Kidney (tissue), 14 donors: ENCODE data around the gene ARHGAP26. TPM values are rescaled to one million over a fixed set of nuclear protein-coding genes. Genes with fewer than 3 reads are reported as not detected.

Experiments used
- DNase-seq, 5 donors: peaks; one replicate each; pipeline ENCODE4 v3.0.0-alpha.2; 2013 to 2020
- FAIRE-seq: peaks from 2 replicates; lab custom pipeline; 2012; peaks lifted over from hg19 to GRCh38; lab: Jason Lieb, UNC
- H3K27ac ChIP-seq, 2 donors: one replicate each; pipeline ENCODE4 v1.7.0; 2013; ENCODE audit warnings: low read depth in 2 of 2, low read length in 2 of 2, inconsistent platforms in 1 of 2
- H3K27me3 ChIP-seq: one replicate; pipeline ENCODE4 v1.7.1; 2013; ENCODE audit warnings: low read length, inconsistent platforms; ENCODE audit not compliant: control insufficient read depth, insufficient read depth
- H3K36me3 ChIP-seq, 3 donors: one replicate each; pipeline versions ENCODE4 v1.7.0 to v1.7.1; 2013; ENCODE audit warnings: low read length in 3 of 3, control low read depth in 1 of 3, inconsistent platforms in 1 of 3; ENCODE audit not compliant: insufficient read depth in 3 of 3, control insufficient read depth in 2 of 3
- H3K4me1 ChIP-seq, 3 donors: one replicate each; pipeline versions ENCODE4 v1.7.0 to v1.7.1; 2013; ENCODE audit warnings: low read length in 3 of 3, inconsistent platforms in 1 of 3, low read depth in 1 of 3; ENCODE audit not compliant: control insufficient read depth in 2 of 3, insufficient read depth in 2 of 3
- H3K4me3 ChIP-seq, 3 donors: one replicate each; pipeline versions ENCODE4 v1.7.0 to v1.8.1; 2013; ENCODE audit warnings: low read length in 3 of 3, control low read depth in 1 of 3, inconsistent platforms in 1 of 3
- H3K9ac ChIP-seq, 3 donors: one replicate each; pipeline versions ENCODE4 v1.7.0 to v1.7.1; 2013; ENCODE audit warnings: low read length in 3 of 3, control low read depth in 1 of 3, inconsistent platforms in 1 of 3
- H3K9me3 ChIP-seq, 3 donors: one replicate each; pipeline versions ENCODE4 v1.7.0 to v1.7.1; 2013; ENCODE audit warnings: low read length in 3 of 3, control low read depth in 1 of 3, inconsistent platforms in 1 of 3; ENCODE audit not compliant: control insufficient read depth in 2 of 3, insufficient read depth in 1 of 3
- intact Hi-C: fragments of 100-400 bp; cut with DNase I; formaldehyde crosslinking; loops from one replicate; pipeline ENCODE4 v1.11.1; 2022
- polyA plus RNA-seq: library from polyadenylated mRNA; stranded (reverse); fragments of 350-450 nt; fragmentation: Illumina TruSeq; extraction: RNeasy Lipid Tissue Mini Kit (QIAGEN cat#74804); gene quantifications from one replicate; pipeline ENCODE4 v1.2.3, GENCODE V29; 2014; ENCODE audit warnings: low read depth, low replicate concordance; ENCODE audit not compliant: insufficient read depth
- total RNA-seq: library from RNA; stranded (reverse); fragmentation: NEBNext Ultra II Directional; extraction: Animal tissue kit (Norgen Biotek cat#: 25700); gene quantifications from one replicate; pipeline ENCODE4 v1.2.1, GENCODE V29; 2021
- TF ChIP-seq, protein P1 (sequence below): IDR thresholded peaks from 3 replicates; pipeline ENCODE4 v1.5.1; 2012; ENCODE audit warnings: mild to moderate bottlenecking, moderate library complexity, borderline replicate concordance; ENCODE audit not compliant: insufficient read depth; ENCODE audit errors: extremely low read depth
- donor health status: control.
- donor health status: control.
- donor health status: control.
- donor health status: control.
- donor health status: control.
- donor health status: DM: yes; HTN: yes; CAD: no.
- donor health status: Normal renal cell carcinoma (clear cell type).

The ARHGAP26 gene
- total and polyA plus RNA-seq, 2 donors from 2014 or later = 2.5 to 85.7 TPM

DNA sequence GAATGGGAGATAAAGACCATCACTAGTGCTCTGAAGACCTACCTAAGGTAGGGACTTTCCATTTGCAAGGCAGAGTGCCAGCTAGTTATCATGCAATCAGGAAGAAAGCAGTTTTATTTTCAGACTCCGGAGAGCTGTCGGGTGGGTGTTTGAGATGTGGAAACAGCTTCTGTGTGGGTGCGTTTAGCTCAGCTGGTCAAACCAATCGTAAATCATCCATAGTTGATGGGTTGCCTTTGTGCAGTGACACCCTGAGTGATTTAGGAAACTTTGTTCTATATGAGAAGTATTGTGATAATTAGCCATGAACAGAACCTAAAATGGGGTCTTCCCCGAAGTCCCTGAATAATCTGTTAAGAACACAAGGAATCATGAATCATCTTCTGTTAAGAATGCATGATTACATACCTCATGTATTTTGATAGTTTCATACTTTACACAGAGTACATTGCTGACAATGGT, 284.3 kb downstream of the ARHGAP26 start:
- TF ChIP-seq, protein P1, sequence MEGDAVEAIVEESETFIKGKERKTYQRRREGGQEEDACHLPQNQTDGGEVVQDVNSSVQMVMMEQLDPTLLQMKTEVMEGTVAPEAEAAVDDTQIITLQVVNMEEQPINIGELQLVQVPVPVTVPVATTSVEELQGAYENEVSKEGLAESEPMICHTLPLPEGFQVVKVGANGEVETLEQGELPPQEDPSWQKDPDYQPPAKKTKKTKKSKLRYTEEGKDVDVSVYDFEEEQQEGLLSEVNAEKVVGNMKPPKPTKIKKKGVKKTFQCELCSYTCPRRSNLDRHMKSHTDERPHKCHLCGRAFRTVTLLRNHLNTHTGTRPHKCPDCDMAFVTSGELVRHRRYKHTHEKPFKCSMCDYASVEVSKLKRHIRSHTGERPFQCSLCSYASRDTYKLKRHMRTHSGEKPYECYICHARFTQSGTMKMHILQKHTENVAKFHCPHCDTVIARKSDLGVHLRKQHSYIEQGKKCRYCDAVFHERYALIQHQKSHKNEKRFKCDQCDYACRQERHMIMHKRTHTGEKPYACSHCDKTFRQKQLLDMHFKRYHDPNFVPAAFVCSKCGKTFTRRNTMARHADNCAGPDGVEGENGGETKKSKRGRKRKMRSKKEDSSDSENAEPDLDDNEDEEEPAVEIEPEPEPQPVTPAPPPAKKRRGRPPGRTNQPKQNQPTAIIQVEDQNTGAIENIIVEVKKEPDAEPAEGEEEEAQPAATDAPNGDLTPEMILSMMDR = no peak
- H3K9me3 ChIP-seq = no peaks in the 10 kb centered on the region
- peaks cover 4 to 8% (median 4%) of the 10 kb centered on the region in 3 donors for H3K4me1 ChIP-seq
- intact Hi-C loops = no loop called here
- no peak overlapping the region for H3K9ac ChIP-seq
- DNase-seq = no peak
- H3K27ac ChIP-seq = no peak overlapping the region
- H3K4me3 ChIP-seq = no peak overlapping the region
- H3K36me3 ChIP-seq = peaks cover 0 to 4% (median 2%) of the 10 kb centered on the region in 3 donors
- FAIRE-seq = no peak
- H3K27me3 ChIP-seq = no peaks in the 10 kb centered on the region

DNA sequence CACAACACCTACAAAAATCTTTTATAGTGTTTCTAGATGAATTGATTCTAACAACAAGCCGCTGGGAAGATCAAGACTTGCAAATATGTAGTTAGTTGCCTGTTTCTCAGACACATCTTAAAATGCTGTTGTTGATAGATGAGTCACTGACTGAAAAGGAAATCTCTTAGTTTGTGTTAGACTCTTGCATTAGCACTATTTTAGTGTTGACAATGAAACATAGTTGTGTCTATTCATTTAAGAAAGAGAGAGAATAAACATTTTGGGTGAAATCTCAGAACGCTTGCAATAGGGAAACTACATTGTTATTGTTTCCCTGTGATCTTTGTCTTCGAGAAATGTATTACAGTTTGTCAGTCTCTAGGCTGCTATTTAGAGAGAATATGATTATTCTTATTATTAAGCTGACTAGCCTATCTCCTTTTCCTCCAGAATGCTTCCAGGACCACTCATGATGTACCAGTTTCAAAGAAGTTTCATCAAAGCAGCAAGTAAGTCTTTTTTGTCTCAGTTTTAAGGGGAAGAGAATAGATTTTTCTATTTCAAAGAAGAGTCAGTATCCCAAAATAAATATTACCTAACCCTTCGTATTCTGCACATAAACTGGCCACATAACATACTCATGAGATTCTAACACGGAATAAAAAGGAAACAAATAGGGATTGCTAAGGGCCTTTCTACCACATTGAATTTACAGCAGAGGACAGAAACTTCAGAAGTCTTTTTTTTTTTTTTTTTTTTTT, 285.6 kb downstream of the ARHGAP26 start:
- Histone ChIP-seq H3K27me3 (no peaks in the 10 kb centered on the region), H3K9me3 (no peaks in the 10 kb centered on the region), H3K36me3 (peaks cover 0 to 4% (median 2%) of the 10 kb centered on the region in 3 donors), H3K27ac (no peak overlapping the region), H3K4me1 (peaks cover 4 to 8% (median 4%) of the 10 kb centered on the region in 3 donors), H3K9ac (no peak overlapping the region), H3K4me3 (no peak overlapping the region)
- intact Hi-C loops = no loop called here
- TF ChIP-seq, protein P1 = no peak
- FAIRE-seq = no peak
- DNase-seq = no peak

DNA sequence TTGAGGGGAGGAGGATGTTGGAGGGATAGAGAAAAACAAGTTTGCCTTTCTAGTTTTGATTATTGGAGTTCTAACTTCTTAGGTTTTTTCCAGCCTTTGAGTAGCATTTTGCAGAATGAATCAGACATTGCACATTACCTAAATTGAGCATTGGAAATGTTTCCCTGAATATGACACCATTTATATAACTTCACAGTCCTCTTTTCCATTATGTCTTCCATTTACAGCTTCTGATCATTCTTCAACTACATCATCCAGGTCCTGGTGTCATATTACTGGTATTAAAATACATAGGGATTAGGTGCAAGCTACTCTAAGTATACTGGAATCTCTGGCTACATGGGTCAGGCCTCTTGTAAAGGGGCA, 286.1 kb downstream of the ARHGAP26 start:
- H3K9ac ChIP-seq = no peak overlapping the region
- DNase-seq (no peak), FAIRE-seq (no peak)
- peaks cover 0 to 4% (median 2%) of the 10 kb centered on the region in 3 donors for H3K36me3 ChIP-seq
- no peak overlapping the region for H3K27ac ChIP-seq
- TF ChIP-seq, protein P1 = no peak
- H3K4me1 ChIP-seq = peaks cover 4 to 7% (median 4%) of the 10 kb centered on the region in 3 donors
- no peaks in the 10 kb centered on the region for H3K9me3 ChIP-seq
- H3K27me3 ChIP-seq = no peaks in the 10 kb centered on the region
- H3K4me3 ChIP-seq = no peak overlapping the region
- intact Hi-C loops = no loop called here
